HG03095 (cell line): ENCODE measurements around the gene TTC17.

Source experiments
- ATAC-seq: cut with Tn5 transposase; IDR thresholded peaks from one replicate; pipeline ENCODE4 v1.9.1; 2021; ENCODE audit warnings: moderate library complexity; ENCODE audit not compliant: unreplicated experiment

Gene TTC17

GRCh38 chr11:43532041-43532440 lies 173.3 kb downstream of the TTC17 start:
- no peak for ATAC-seq

DNA sequence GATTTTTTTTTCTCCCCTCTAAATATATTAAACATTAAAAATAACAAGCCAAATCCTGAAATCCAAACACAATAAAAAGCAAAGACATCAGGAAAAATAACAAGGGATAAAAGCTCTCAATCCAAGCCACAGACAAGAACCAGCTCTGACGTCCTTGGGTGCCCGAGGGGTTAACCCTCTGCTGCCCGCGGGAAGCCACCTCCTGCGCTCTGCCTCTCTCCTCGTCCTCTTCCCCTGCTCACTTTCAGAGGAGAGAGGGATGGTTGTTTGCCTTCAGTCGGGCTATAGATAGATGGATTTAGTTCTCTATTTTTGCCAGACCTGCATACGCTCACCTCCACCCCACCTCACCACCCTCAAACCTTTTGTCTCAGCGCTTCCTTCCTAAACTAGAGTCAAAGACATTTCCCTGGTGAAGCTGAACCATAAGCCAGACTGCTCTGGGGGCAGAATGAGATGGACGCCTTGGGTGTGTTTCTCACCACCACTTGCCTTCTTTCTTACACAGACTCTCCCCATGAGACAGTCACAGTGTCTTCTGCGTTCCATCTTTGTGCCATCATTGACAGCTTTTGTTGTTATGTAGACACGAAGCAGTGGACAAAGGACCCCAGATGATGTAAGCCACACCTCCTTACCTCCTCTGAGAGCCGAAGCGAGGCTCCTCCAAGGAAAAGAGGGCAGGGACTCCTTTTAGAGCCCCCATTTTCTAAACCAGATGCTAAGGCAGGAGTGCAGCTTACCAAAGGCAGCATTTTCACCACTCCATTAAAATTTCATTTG lies 179.3 kb downstream of the TTC17 start:
- no peak for ATAC-seq

DNA sequence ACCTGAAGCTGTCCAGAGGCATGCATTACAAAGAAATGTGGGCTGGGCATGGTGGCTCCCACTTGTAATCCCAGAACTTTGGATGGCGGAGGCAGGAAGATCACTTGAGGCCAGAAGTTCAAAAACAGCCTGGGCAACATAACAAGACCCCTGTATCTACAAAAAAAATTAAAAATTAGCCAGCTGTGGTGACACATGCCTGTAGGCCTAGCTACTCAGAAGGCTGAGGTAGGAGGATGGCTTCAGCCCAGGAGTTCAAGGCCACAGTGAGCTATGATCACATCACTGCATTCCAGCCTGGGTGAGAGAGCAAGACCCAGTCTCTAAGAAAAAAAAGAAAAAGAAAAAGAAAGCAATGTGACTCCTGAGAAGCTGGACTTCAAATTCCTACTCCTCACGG lies 183.3 kb downstream of the TTC17 start:
- ATAC-seq = no peak

DNA sequence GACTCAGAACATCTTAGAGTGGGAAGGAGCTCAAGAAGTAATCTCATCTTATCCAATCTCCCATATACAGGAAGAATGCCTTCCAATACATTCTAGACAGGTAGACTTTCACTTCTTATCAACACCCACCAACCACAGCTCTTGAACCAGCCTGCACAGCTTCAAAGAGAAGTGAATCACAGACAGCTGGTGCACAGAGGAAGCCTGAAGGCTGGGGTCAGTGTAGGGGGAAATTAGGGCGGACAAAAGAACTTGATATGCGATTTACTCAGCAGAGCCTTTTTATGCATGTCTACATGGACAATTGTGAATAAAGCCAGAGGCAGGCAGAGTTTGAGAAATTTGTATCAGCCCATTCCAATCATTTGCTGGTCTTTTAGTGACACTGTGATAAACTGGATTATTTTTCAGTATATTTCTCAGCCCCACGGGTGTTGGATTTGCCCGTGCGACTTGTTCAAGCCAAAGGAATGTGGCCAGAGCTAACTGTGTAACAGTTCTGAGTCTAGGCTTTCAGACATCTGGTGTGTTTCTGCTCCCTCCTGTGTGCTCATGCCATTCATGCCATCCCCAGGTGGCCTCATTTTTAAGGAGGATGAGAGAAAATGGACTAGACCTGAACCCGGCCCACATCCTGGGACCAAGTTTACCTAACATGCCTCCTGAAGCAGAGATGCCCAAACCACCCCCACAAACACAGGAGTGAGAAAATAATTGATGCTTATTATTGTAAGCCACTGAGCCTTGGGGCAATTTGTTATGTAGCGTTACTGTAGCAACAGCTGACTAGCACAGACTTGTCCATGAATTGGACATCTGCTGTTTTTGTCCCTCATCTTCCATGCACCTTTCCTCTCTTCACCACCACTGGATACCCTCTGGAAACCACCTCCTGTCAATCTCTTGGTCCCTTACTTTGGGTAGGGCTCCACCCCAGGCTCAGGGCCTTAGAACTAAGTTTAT lies 184.3 kb downstream of the TTC17 start:
- no peak for ATAC-seq
